Transverse colon (tissue), 4 donors: ENCODE measurements around the gene KREMEN2. TPM values are rescaled to one million over a fixed set of nuclear protein-coding genes. Genes with fewer than 3 reads are reported as not detected.

Source experiments
- DNase-seq: peaks from one replicate; pipeline ENCODE4 v3.0.0-alpha.2; 2019
- H3K27ac ChIP-seq, 4 donors: fragments of 200-600 bp; sonication (generic); 2 replicates each; pipeline ENCODE4 v1.5.1; 2016 to 2018; ENCODE audit warnings: inconsistent platforms in 4 of 4
- H3K27me3 ChIP-seq: fragments of 200-600 bp; sonication (generic); 2 replicates; pipeline ENCODE4 v1.5.1; 2017; ENCODE audit warnings: inconsistent platforms
- H3K36me3 ChIP-seq, 4 donors: fragments of 200-600 bp; sonication (generic); 2 replicates each; pipeline ENCODE4 v1.5.1; 2017 to 2019; ENCODE audit warnings: inconsistent platforms in 4 of 4
- H3K4me1 ChIP-seq, 4 donors: fragments of 200-600 bp; sonication (generic); 2 replicates each; pipeline ENCODE4 v1.5.1; 2017 to 2020; ENCODE audit warnings: inconsistent platforms in 4 of 4
- H3K4me3 ChIP-seq, 4 donors: fragments of 200-600 bp; sonication (generic); 1 replicate in 1 of 4; 2 replicates in 3 of 4; pipeline versions ENCODE4 v1.5.1 to v1.6.1; 2017 to 2019; ENCODE audit warnings: inconsistent platforms in 4 of 4
- H3K9me3 ChIP-seq, 2 donors: fragments of 200-600 bp; sonication (generic); 2 replicates each; pipeline ENCODE4 v1.5.1; 2017 to 2019; ENCODE audit warnings: inconsistent platforms in 2 of 2
- CTCF ChIP-seq, 5 experiments: fragments of 200-600 bp in 3 of 5; fragments of 450-650 bp in 2 of 5; sonication (generic) in 3 of 5; IDR thresholded peaks; 1 replicate in 2 of 5; 2 replicates in 3 of 5; pipeline ENCODE4 v1.5.1; 2016 to 2017; ENCODE audit warnings: antibody characterized with exemption in 5 of 5, inconsistent platforms in 3 of 5, mild to moderate bottlenecking in 2 of 5, moderate library complexity in 1 of 5
- EP300 ChIP-seq: sonication (generic); formaldehyde crosslinking; IDR thresholded peaks from one replicate; pipeline ENCODE4 v1.6.1; 2017; ENCODE audit warnings: antibody characterized with exemption, low read depth
- POLR2A ChIP-seq: fragments of 450-650 bp; IDR thresholded peaks from one replicate; pipeline ENCODE4 v1.6.1; 2016; ENCODE audit warnings: antibody characterized with exemption, mild to moderate bottlenecking, moderate library complexity
- POLR2AphosphoS5 ChIP-seq, 3 donors: sonication (generic); formaldehyde crosslinking; IDR thresholded peaks; one replicate each; pipeline ENCODE4 v1.6.1; 2016; ENCODE audit warnings: antibody characterized with exemption in 3 of 3
- WGBS, 2 donors: methylation state at CpG; one replicate each; pipeline ENCODE4 v1.1.5; 2018; ENCODE audit warnings: low coverage in 1 of 2; 5-methylcytosine and 5-hydroxymethylcytosine counted together
- in situ Hi-C, 4 donors: fragments of 200-750 bp; cut with MboI; loops; one replicate each; pipeline versions ENCODE4 v1.15.0 to v1.15.1; 2017; ENCODE audit warnings: low sequenced_read_pairs in 3 of 4, low pct_ligation_motif_present in 1 of 4, low pct_unique_long_range_greater_than_20kb in 1 of 4
- intact Hi-C: fragments of 100-400 bp; cut with DNase I; formaldehyde crosslinking; loops from one replicate; pipeline ENCODE4 v1.15.1; 2023; ENCODE audit warnings: low total_unique reads
- total RNA-seq, 4 donors: library from RNA; depleted of rRNA; stranded (reverse); fragments of >200 nt; gene quantifications; one replicate each; pipeline ENCODE4 v1.1.0, GENCODE V29; 2016

Gene KREMEN2
- total RNA-seq, 4 donors from 2014 or later, result 0.79 to 3.2 (median 1.1) TPM; not detected in 1

DNA sequence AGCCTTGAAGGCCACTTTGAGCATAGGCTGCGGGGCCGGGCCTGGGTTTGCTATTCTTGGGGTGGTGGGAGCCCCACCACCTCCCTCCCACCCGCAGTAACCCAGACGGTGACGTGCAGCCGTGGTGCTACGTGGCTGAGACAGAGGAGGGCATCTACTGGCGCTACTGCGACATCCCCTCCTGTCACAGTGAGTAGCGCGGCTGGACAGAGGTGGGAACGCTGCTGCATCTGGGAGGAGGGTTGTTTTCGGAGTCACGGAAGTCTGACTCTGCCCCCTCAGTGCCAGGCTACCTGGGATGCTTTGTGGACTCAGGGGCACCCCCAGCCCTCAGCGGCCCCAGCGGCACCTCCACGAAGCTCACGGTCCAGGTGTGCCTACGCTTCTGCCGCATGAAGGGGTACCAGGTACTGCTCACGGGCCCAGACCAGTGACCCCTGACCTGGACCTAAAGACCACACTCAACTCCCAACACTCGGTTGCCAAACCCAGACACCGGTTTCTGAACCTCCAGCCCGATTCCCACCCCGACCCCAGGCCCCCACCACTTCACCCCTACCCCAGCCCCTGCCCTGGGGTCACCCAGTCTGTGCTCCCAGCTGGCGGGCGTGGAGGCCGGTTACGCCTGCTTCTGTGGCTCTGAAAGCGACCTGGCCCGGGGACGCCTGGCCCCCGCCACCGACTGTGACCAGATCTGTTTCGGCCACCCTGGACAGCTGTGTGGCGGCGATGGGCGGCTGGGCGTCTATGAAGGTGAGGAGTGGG, 2.1 kb downstream of the KREMEN2 start:
- Histone ChIP-seq H3K4me3 (peak overlapping the region in 2 of 4 donors; percentile 20 to 35), H3K4me1 (peaks cover 36 to 66% (median 61%) of the 10 kb centered on the region in 4 donors), H3K27ac (no peak overlapping the region), H3K9me3 (no peaks in the 10 kb centered on the region), H3K27me3 (peaks cover 76% of the 10 kb centered on the region), H3K36me3 (no peaks in the 10 kb centered on the region)
- TF ChIP-seq CTCF (IDR thresholded peaks at IDR 0.05), result no peak
- no peak for TF ChIP-seq EP300
- TF ChIP-seq POLR2A, result no peak
- no peak for TF ChIP-seq POLR2AphosphoS5 (IDR thresholded peaks at IDR 0.05)
- in situ Hi-C loops (no loop called here), intact Hi-C loops (no loop called here)
- WGBS, 2 donors, result 57% methylated on average over 33 of the region's 39 CpGs; no CpG with 5 or more reads in 1 of the 2 donors
- DNase-seq, result peak; percentile 8

GRCh38 chr16:2966808-2967191, 2.7 kb downstream of the KREMEN2 start:
- intact Hi-C loops, result no loop called here
- Histone ChIP-seq H3K27ac (no peak overlapping the region), H3K4me3 (peak overlapping the region in 2 of 4 donors; percentile 20 to 35), H3K36me3 (no peaks in the 10 kb centered on the region), H3K4me1 (peaks cover 36 to 66% (median 61%) of the 10 kb centered on the region in 4 donors), H3K27me3 (peaks cover 70% of the 10 kb centered on the region), H3K9me3 (no peaks in the 10 kb centered on the region)
- peak; percentile 37 for DNase-seq
- 15% methylated on average over 15 of the region's 46 CpGs; no CpG with 5 or more reads in 1 of the 2 donors for WGBS, 2 donors
- no peak for TF ChIP-seq POLR2AphosphoS5 (IDR thresholded peaks at IDR 0.05)
- TF ChIP-seq CTCF (IDR thresholded peaks at IDR 0.05), result no peak
- no peak for TF ChIP-seq EP300
- TF ChIP-seq POLR2A, result no peak
- in situ Hi-C loops, result no loop called here

DNA sequence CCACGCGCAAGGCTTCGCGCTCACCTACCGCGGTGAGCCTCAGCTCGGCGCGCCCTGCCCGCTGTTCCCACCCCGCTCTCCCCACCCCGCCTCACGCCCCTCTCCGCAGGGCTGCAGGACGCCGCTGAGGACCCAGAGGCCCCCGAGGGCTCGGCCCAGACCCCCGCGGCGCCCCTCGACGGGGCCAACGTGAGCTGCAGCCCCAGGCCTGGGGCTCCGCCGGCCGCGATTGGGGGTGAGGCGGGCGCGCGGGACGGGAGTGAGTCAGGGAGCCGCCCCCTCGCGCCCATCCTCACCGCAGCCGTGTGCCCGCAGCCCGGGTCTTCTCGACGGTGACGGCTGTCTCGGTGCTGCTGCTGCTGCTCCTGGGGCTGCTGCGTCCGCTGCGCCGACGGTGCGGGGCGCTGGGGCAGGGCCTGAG, 3.1 kb downstream of the KREMEN2 start:
- intact Hi-C loops (no loop called here), in situ Hi-C loops (no loop called here)
- 21% methylated on average over 24 of the region's 51 CpGs; no CpG with 5 or more reads in 1 of the 2 donors for WGBS, 2 donors
- TF ChIP-seq EP300, result no peak
- no peak for TF ChIP-seq CTCF (IDR thresholded peaks at IDR 0.05)
- no peak for TF ChIP-seq POLR2AphosphoS5 (IDR thresholded peaks at IDR 0.05)
- no peak for TF ChIP-seq POLR2A
- no peak overlapping the region for H3K27ac ChIP-seq
- H3K27me3 ChIP-seq, result peaks cover 66% of the 10 kb centered on the region
- H3K9me3 ChIP-seq, result no peaks in the 10 kb centered on the region
- no peaks in the 10 kb centered on the region for H3K36me3 ChIP-seq
- H3K4me3 ChIP-seq, result peak overlapping the region in 2 of 4 donors; percentile 20 to 35
- peaks cover 36 to 66% (median 61%) of the 10 kb centered on the region in 4 donors for H3K4me1 ChIP-seq
- no peak for DNase-seq

DNA sequence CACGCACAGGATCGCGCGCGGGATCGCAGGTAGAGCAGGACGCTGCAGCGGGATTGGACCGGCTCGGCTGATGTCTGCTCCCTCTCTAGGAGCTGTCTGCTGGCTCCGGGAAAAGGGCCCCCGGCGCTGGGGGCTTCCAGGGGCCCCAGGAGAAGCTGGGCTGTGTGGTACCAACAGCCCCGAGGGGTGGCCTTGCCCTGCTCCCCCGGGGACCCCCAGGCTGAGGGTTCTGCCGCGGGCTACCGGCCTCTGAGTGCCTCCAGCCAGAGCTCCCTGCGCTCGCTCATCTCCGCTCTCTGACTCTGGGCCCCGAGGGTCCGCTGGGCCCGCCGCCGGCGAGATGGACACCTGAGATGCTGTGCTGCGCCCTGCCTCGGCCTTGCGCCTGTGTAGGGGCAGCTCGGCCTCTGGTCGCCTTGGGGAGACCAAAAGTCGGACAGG, 3.7 kb downstream of the KREMEN2 start:
- Histone ChIP-seq H3K27me3 (peaks cover 61% of the 10 kb centered on the region), H3K4me1 (peaks cover 36 to 66% (median 61%) of the 10 kb centered on the region in 4 donors), H3K4me3 (peak overlapping the region in 1 of 4 donors; percentile 35), H3K36me3 (no peaks in the 10 kb centered on the region), H3K9me3 (no peaks in the 10 kb centered on the region), H3K27ac (no peak overlapping the region)
- in situ Hi-C loops (no loop called here), intact Hi-C loops (no loop called here)
- TF ChIP-seq CTCF (IDR thresholded peaks at IDR 0.05), result no peak
- TF ChIP-seq POLR2A, result no peak
- no peak for TF ChIP-seq EP300
- TF ChIP-seq POLR2AphosphoS5 (IDR thresholded peaks at IDR 0.05), result no peak
- DNase-seq, result no peak
- WGBS, 2 donors, result 68% methylated on average over 32 of the region's 33 CpGs; no CpG with 5 or more reads in 1 of the 2 donors
